OCI-LY3 (cell line): ENCODE measurements around the gene DLG1.

Source experiments
- CTCF ChIP-seq: fragments of 200-600, 300-600 bp; sonication (generic); IDR thresholded peaks from 2 replicates; pipeline ENCODE4 v1.5.1; 2014; ENCODE audit warnings: antibody characterized with exemption, low read length, low read depth
- EZH2phosphoT487 ChIP-seq: fragments of 200-600 bp; shearing (Covaris generic); IDR thresholded peaks from 2 replicates; pipeline ENCODE4 v1.6.1; 2018; ENCODE audit warnings: antibody characterized with exemption, mixed run types, low read depth

DNA sequence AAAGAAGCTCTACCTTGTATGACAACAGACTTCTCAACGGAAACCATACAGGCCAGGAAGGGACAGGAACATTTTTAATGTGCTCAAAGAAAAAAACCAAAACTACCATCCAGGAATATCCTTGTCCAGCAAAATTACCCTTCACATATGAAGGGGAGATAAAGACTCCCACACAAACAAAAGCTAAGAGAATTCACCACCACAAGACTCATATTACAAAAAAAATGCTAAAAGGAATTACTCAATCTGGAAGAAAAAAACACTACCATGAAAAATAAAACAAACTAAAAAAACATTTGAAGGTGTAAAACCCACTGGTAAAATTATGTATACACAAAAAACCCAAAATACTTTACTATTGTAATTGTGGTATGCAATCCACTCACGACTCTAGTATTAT, 57.2 kb downstream of the DLG1 start:
- TF ChIP-seq CTCF (no peak), EZH2phosphoT487 (no peak)
